RWPE1 (cell line): ENCODE data around the gene GLCE.

Source experiments
- CTCF ChIA-PET: fragments of 350-600 bp; sonication (Branson Sonifier 250); formaldehyde crosslinking; extraction: SDS; loops from one replicate; lab custom pipeline; 2021; lab: Yijun Ruan, JAX
- POLR2A ChIA-PET: fragments of 400-600 bp; formaldehyde crosslinking; extraction: SDS; loops from one replicate; lab custom pipeline; 2020; ENCODE audit warnings: antibody characterized with exemption; ENCODE audit not compliant: low non-redundant PET; lab: Yijun Ruan, JAX
- DNase-seq: peaks from one replicate; pipeline ENCODE4 v3.0.0; 2012; ENCODE audit warnings: low spot score
- H3K27ac ChIP-seq: fragments of 450-650 bp; 2 replicates; pipeline ENCODE4 v1.5.1; 2017
- CTCF ChIP-seq: fragments of 450-650 bp; conservative IDR thresholded peaks from 2 replicates; pipeline ENCODE4 v1.5.1; 2017; ENCODE audit warnings: low read depth, mild to moderate bottlenecking

GLCE gene

GRCh38 chr15:69194854-69195253, 34.4 kb downstream of the GLCE start:
- H3K27ac ChIP-seq, result no peak overlapping the region
- DNase-seq, result no peak
- TF ChIP-seq CTCF, result no peak
- ChIA-PET CTCF (interaction anchor here (0.7 kb wide), 1 partner anchor 182 kb away, joined by 3 read pairs; no protein-coding TSS in a partner anchor), POLR2A (no interaction called here)

GRCh38 chr15:69200832-69201745, 40.7 kb downstream of the GLCE start:
- TF ChIP-seq CTCF, result no peak
- ChIA-PET POLR2A (no interaction called here), CTCF (interaction anchor here (1.0 kb wide), 1 partner anchor 213 kb away, joined by 3 read pairs; the partner anchor contains the start of gene KIF23)
- no peak for DNase-seq
- H3K27ac ChIP-seq, result no peak overlapping the region

GRCh38 chr15:69206079-69206478, 45.6 kb downstream of the GLCE start:
- no peak for TF ChIP-seq CTCF
- CTCF ChIA-PET, result no interaction called here
- POLR2A ChIA-PET, result no interaction called here

DNA sequence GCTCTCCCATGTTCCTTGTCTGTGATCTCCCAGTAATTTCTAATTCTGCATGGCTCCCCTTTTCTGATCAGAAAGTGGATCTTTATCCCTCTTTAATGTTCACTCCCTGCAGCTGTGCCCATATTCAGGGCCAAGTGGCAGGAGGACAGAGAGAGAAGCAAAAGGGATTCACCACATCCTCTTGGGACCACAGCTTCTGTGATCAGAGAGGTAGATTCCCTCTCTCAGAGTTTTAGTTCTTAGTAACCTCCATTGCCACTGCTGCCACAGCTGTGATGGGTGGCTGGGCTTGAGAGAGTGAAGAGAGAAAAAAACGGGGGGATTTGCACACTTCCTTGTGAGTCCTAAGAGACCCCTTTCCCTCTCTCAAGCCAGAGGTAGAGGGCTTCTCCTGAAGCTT, 49.2 kb downstream of the GLCE start:
- TF ChIP-seq CTCF, result no peak
- H3K27ac ChIP-seq, result no peak overlapping the region
- DNase-seq, result no peak
- CTCF ChIA-PET, result no interaction called here
- POLR2A ChIA-PET, result no interaction called here

More at GRCh38 chr15:69206079-69206478, 45.6 kb downstream of the GLCE start:
- DNase-seq, result no peak
- H3K27ac ChIP-seq, result no peak overlapping the region

DNA sequence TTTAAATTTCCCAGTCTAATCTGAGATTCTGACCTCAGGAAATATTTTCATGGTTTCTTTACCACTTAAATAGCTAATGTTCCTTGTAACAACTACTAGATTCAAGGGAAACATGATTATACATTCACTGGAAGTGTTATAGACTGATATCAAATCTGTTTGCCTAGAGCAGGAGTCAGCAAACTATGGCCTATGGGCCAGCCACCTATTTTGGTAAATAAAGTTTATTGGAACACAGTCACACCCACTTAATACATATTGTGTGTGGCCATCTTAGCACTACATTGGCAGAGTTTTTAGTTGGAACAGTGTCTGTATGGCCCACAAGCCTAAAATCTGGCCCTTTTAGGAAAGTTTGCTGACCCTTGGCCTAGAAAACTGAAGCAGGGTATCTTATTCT, 50.1 kb downstream of the GLCE start:
- no peak overlapping the region for H3K27ac ChIP-seq
- CTCF ChIA-PET, result no interaction called here
- POLR2A ChIA-PET, result no interaction called here
- no peak for TF ChIP-seq CTCF
- no peak for DNase-seq

GRCh38 chr15:69213786-69214185, 53.4 kb downstream of the GLCE start:
- ChIA-PET CTCF (interaction anchor here (0.6 kb wide), 1 partner anchor 181 kb away, joined by 3 read pairs; no protein-coding TSS in a partner anchor), POLR2A (no interaction called here)
- peak; percentile 24; the same call in 1 of the 2 replicates for TF ChIP-seq CTCF
- no peak overlapping the region for H3K27ac ChIP-seq
- DNase-seq, result no peak
